ENCODE measurements around the gene TXLNG. TPM values are rescaled to one million over a fixed set of nuclear protein-coding genes. Genes with fewer than 3 reads are reported as not detected.

TXLNG gene
- polyA plus RNA-seq, 1 of the 3 experiments (the other 2 are of a cell fraction): 12.1 TPM

DNA sequence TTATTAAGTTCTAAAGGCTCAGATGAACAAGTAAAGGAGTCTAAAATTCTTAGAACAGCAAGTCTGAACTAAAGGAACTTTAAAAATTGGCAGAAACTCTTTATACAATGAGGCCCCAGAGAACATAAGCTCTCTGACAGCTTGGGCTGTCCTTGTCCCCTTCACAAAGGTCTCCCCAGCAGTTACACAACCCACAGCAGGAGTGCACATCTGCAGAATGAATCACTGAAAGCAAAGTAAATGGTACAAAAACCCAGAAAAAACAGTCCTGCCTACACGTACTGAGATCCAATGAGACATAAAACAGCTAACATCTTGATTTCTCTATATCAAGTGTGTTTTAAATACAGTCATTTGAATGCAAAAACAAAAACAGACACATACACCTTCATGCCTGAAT lies 65.2 kb downstream of the TXLNG start:
- Histone ChIP-seq H2AFZ (ENCODE audit: low read depth) (no peak overlapping the region), H3F3A (replicated peaks; ENCODE audit: insufficient read depth) (no peaks in the 10 kb centered on the region), H3K36me3 (replicated peaks in 1 of 2; ENCODE audit: control insufficient read depth in 1 of 2, insufficient read depth in 2 of 2, low read length in 1 of 2) (peaks cover 38 to 74% of the 10 kb centered on the region in 2 experiments), H4K20me1 (ENCODE audit: insufficient read depth) (peaks cover 26% of the 10 kb centered on the region; the same call in 1 of the 2 replicates), H3K27me3 (ENCODE audit: insufficient read depth) (no peaks in the 10 kb centered on the region), H3K9me3 (no peaks in the 10 kb centered on the region), H3K4me2 (no peak overlapping the region), H3K4me1 (ENCODE audit: control insufficient read depth in 1 of 2, insufficient read depth in 2 of 2, low read depth in 1 of 2, low read length in 1 of 2) (no peaks in the 10 kb centered on the region; a peak in 1 of 4 replicates), H3K9me2 (no peaks in the 10 kb centered on the region), H3K79me2 (ENCODE audit: insufficient read depth) (peaks cover 48% of the 10 kb centered on the region), H3K27ac (ENCODE audit: low read depth in 2 of 2, low read length in 1 of 2) (no peak overlapping the region), H3K4me3 (ENCODE audit: low read depth in 2 of 2, low read length in 1 of 2) (no peak overlapping the region), H3K9ac (no peak overlapping the region)
- WGBS (ENCODE audit: low lambda C conversion rate): 95% methylated on average over 1 of the region's 1 CpG
- CTCF ChIA-PET: interaction anchor here (0.9 to 1.6 kb wide), 2 partner anchors 9 to 32 kb away, joined by 4 to 5 read pairs; no protein-coding TSS in a partner anchor
- TF ChIP-seq SMC3 (IDR thresholded peaks at IDR 0.05; ENCODE audit: low read depth, low read length): no peak
- no peak for TF ChIP-seq FOXM1 (IDR thresholded peaks at IDR 0.05; ENCODE audit: low read depth)
- DNase-seq: no peak
- POLR2A ChIA-PET: no interaction called here

DNA sequence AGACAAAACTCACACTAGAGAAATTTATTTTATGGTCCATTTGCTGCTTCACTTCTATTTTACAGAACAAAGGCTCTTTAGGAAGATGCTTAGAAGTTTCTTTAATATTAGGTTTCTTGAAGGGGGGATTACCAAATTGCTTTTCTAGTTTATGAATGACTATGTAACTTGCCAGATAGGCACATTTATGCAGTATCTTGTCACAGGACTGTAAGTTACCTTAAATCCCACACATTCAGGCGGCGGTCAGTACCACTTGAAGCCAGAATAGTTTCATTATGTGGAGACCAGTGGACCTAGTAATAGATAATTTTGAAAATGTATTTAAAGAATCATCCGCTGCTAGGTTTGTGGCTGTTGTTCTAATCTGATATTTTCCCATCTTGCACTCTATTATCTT lies 65.6 kb downstream of the TXLNG start:
- H3F3A ChIP-seq (replicated peaks; ENCODE audit: insufficient read depth): no peaks in the 10 kb centered on the region
- peaks cover 52% of the 10 kb centered on the region for H3K79me2 ChIP-seq (ENCODE audit: insufficient read depth)
- H3K27me3 ChIP-seq (ENCODE audit: insufficient read depth): no peaks in the 10 kb centered on the region
- H3K27ac ChIP-seq (ENCODE audit: low read depth in 2 of 2, low read length in 1 of 2): no peak overlapping the region
- no peak overlapping the region for H2AFZ ChIP-seq (ENCODE audit: low read depth)
- H3K9me2 ChIP-seq: no peaks in the 10 kb centered on the region
- H3K9me3 ChIP-seq: no peaks in the 10 kb centered on the region
- no peak overlapping the region for H3K4me3 ChIP-seq (ENCODE audit: low read depth in 2 of 2, low read length in 1 of 2)
- H3K4me1 ChIP-seq (ENCODE audit: control insufficient read depth in 1 of 2, insufficient read depth in 2 of 2, low read depth in 1 of 2, low read length in 1 of 2): no peaks in the 10 kb centered on the region; a peak in 1 of 4 replicates
- CTCF ChIA-PET: interaction anchor here (0.9 to 1.6 kb wide), 2 partner anchors 10 to 31 kb away, joined by 4 to 5 read pairs; no protein-coding TSS in a partner anchor
- peaks cover 40 to 74% of the 10 kb centered on the region in 2 experiments for H3K36me3 ChIP-seq (replicated peaks in 1 of 2; ENCODE audit: control insufficient read depth in 1 of 2, insufficient read depth in 2 of 2, low read length in 1 of 2)
- TF ChIP-seq FOSL2 (IDR thresholded peaks at IDR 0.05; ENCODE audit: borderline replicate concordance, low read depth): no peak
- TF ChIP-seq JUND (IDR thresholded peaks at IDR 0.05): no peak
- no peak for DNase-seq
- H4K20me1 ChIP-seq (ENCODE audit: insufficient read depth): peaks cover 26% of the 10 kb centered on the region; the same call in 1 of the 2 replicates
- POLR2A ChIA-PET: no interaction called here
- no peak overlapping the region for H3K4me2 ChIP-seq
- WGBS (ENCODE audit: low lambda C conversion rate): 100% methylated on average over 3 of the region's 3 CpGs
- H3K9ac ChIP-seq: no peak overlapping the region

DNA sequence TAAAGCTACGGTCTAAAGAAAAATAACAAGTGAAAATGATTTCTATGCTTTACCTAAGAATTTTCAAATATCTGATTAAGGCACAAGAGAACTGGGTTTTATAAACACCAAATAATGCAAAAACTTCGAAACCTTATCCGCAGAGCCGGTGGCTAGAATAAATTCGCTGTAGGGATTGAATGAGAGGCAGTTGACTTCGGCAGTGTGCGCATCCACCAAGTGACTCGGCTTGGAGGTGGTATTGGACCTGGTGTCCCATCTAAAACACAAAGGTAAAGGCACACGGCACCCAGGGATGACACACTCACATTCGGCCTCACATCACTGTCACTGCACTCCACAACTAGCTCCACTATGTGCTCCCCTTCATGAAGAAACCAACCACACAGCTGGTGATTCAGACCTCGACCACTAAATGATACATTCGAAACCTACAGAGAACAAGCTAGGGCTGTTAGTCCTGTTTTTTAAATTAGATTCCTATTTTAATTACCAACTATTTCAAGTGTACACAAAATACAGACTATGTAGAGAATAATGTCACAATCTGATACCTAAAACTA lies 66.4 kb downstream of the TXLNG start:
- no peaks in the 10 kb centered on the region for H3K27me3 ChIP-seq (ENCODE audit: insufficient read depth)
- ChIA-PET POLR2A (no interaction called here), CTCF (interaction anchor here (0.6 to 1.6 kb wide), 3 partner anchors 27 to 35 kb away, joined by 3 to 5 read pairs (median 3); no protein-coding TSS in a partner anchor)
- 93% methylated on average over 12 of the region's 12 CpGs for WGBS (ENCODE audit: low lambda C conversion rate)
- H3K9ac ChIP-seq: no peak overlapping the region
- H3K9me2 ChIP-seq: no peaks in the 10 kb centered on the region
- H3K27ac ChIP-seq (ENCODE audit: low read depth in 2 of 2, low read length in 1 of 2): no peak overlapping the region
- no peak overlapping the region for H2AFZ ChIP-seq (ENCODE audit: low read depth)
- no peaks in the 10 kb centered on the region; a peak in 1 of 4 replicates for H3K4me1 ChIP-seq (ENCODE audit: control insufficient read depth in 1 of 2, insufficient read depth in 2 of 2, low read depth in 1 of 2, low read length in 1 of 2)
- peaks cover 61% of the 10 kb centered on the region for H3K79me2 ChIP-seq (ENCODE audit: insufficient read depth)
- no peak for DNase-seq
- no peak overlapping the region for H3K4me2 ChIP-seq
- H3F3A ChIP-seq (replicated peaks; ENCODE audit: insufficient read depth): no peaks in the 10 kb centered on the region
- no peak overlapping the region for H3K4me3 ChIP-seq (ENCODE audit: low read depth in 2 of 2, low read length in 1 of 2)
- H3K36me3 ChIP-seq (replicated peaks in 1 of 2; ENCODE audit: control insufficient read depth in 1 of 2, insufficient read depth in 2 of 2, low read length in 1 of 2): peaks cover 49 to 75% of the 10 kb centered on the region in 2 experiments
- H3K9me3 ChIP-seq: no peaks in the 10 kb centered on the region
- H4K20me1 ChIP-seq (ENCODE audit: insufficient read depth): peaks cover 26% of the 10 kb centered on the region; the same call in 1 of the 2 replicates
- TF ChIP-seq NRF1 (IDR thresholded peaks at IDR 0.05; ENCODE audit: low read depth, low read length) (no peak), RFX5 (IDR thresholded peaks at IDR 0.05; ENCODE audit: low read length) (no peak), SMC3 (IDR thresholded peaks at IDR 0.05; ENCODE audit: low read depth, low read length) (no peak), CHD2 (IDR thresholded peaks at IDR 0.05; ENCODE audit: low read length, partially characterized antibody) (no peak), MXI1 (IDR thresholded peaks at IDR 0.05; ENCODE audit: low read depth, low read length) (no peak), EZH2phosphoT487 (IDR thresholded peaks at IDR 0.05; ENCODE audit: borderline replicate concordance, low read depth) (no peak), TAF1 (IDR thresholded peaks at IDR 0.05; ENCODE audit: borderline replicate concordance, low read depth, low read length) (no peak), NFIC (IDR thresholded peaks at IDR 0.05; ENCODE audit: borderline replicate concordance) (no peak), RCOR1 (IDR thresholded peaks at IDR 0.05; ENCODE audit: low read length) (no peak)
- TF ChIP-seq, protein P1, sequence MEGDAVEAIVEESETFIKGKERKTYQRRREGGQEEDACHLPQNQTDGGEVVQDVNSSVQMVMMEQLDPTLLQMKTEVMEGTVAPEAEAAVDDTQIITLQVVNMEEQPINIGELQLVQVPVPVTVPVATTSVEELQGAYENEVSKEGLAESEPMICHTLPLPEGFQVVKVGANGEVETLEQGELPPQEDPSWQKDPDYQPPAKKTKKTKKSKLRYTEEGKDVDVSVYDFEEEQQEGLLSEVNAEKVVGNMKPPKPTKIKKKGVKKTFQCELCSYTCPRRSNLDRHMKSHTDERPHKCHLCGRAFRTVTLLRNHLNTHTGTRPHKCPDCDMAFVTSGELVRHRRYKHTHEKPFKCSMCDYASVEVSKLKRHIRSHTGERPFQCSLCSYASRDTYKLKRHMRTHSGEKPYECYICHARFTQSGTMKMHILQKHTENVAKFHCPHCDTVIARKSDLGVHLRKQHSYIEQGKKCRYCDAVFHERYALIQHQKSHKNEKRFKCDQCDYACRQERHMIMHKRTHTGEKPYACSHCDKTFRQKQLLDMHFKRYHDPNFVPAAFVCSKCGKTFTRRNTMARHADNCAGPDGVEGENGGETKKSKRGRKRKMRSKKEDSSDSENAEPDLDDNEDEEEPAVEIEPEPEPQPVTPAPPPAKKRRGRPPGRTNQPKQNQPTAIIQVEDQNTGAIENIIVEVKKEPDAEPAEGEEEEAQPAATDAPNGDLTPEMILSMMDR (IDR thresholded peaks at IDR 0.05): no peak
- TF ChIP-seq, protein P2, sequence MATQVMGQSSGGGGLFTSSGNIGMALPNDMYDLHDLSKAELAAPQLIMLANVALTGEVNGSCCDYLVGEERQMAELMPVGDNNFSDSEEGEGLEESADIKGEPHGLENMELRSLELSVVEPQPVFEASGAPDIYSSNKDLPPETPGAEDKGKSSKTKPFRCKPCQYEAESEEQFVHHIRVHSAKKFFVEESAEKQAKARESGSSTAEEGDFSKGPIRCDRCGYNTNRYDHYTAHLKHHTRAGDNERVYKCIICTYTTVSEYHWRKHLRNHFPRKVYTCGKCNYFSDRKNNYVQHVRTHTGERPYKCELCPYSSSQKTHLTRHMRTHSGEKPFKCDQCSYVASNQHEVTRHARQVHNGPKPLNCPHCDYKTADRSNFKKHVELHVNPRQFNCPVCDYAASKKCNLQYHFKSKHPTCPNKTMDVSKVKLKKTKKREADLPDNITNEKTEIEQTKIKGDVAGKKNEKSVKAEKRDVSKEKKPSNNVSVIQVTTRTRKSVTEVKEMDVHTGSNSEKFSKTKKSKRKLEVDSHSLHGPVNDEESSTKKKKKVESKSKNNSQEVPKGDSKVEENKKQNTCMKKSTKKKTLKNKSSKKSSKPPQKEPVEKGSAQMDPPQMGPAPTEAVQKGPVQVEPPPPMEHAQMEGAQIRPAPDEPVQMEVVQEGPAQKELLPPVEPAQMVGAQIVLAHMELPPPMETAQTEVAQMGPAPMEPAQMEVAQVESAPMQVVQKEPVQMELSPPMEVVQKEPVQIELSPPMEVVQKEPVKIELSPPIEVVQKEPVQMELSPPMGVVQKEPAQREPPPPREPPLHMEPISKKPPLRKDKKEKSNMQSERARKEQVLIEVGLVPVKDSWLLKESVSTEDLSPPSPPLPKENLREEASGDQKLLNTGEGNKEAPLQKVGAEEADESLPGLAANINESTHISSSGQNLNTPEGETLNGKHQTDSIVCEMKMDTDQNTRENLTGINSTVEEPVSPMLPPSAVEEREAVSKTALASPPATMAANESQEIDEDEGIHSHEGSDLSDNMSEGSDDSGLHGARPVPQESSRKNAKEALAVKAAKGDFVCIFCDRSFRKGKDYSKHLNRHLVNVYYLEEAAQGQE (IDR thresholded peaks at IDR 0.05; ENCODE audit: low read depth, low read length): no peak
- TF ChIP-seq, protein P3, sequence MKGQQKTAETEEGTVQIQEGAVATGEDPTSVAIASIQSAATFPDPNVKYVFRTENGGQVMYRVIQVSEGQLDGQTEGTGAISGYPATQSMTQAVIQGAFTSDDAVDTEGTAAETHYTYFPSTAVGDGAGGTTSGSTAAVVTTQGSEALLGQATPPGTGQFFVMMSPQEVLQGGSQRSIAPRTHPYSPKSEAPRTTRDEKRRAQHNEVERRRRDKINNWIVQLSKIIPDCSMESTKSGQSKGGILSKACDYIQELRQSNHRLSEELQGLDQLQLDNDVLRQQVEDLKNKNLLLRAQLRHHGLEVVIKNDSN (IDR thresholded peaks at IDR 0.05; ENCODE audit: borderline replicate concordance, low read depth): no peak
